ENCODE data around the gene PRPF18.

The PRPF18 gene

GRCh38 chr10:13671904-13672303, 85.1 kb downstream of the PRPF18 start:
- DNase-seq = no peak

GRCh38 chr10:13672548-13672947, 85.8 kb downstream of the PRPF18 start:
- DNase-seq = no peak

GRCh38 chr10:13673156-13673555, 86.4 kb downstream of the PRPF18 start:
- no peak for DNase-seq

GRCh38 chr10:13674645-13675588, 88.2 kb downstream of the PRPF18 start:
- no peak for DNase-seq

GRCh38 chr10:13678101-13678843, 91.5 kb downstream of the PRPF18 start:
- no peak for DNase-seq
